Activated CD4-positive, alpha-beta T cell treated with anti-CD3 and anti-CD28 coated beads, Interleukin-2, amount 50 U/mL, for 24 hours (primary cell): ENCODE data around the gene CDH4.

ENCODE experiments used
- DNase-seq, 2 donors: peaks; one replicate each; pipeline ENCODE4 v3.0.0-alpha.2; 2020; ENCODE audit warnings: low read depth in 1 of 2, low spot score in 1 of 2

The CDH4 gene

GRCh38 chr20:61861858-61862257, 609.8 kb downstream of the CDH4 start:
- no peak for DNase-seq

DNA sequence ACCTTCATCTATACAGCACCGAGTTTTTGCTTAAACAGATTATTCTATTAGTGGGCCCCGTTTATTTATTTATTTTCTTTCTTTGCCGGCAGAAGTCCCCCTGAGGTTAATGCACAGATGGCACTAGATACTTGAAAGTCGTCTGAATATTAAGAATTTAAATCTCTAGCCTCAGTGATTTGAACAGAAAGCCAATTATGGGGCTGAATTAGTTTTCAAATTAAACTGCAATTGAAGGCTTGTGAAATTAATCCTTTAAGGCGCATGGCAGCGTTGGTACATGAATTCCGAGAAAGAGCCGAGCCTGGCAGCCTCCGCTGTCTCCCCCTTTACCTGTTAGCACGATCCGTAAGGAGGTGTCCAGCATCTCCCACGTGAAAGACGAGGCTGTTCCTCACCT, 610.8 kb downstream of the CDH4 start:
- no peak for DNase-seq

- DNase-seq = no peak
Measured at GRCh38 chr20:61864481-61864880, 612.4 kb downstream of the CDH4 start.

DNA sequence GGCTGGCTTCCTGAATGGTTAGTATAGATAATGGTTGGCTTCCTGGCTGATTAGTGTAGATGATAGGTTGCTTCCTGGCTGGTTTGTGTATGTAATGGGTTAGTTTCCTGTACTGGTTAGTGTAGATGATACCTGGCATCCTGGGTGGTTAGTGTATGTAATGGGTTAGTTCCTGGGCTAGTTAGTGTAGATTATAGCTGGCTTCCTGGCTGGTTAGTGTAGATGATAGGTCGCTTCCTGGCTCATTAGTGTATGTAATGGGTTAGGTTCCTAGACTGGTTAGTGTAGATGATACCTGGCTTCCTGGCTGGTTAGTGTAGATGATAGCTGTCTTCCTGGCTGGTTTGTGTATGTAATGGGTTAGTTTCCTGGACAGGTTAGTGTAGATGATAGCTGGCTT, 613.3 kb downstream of the CDH4 start:
- no peak for DNase-seq

GRCh38 chr20:61866165-61866564, 614.1 kb downstream of the CDH4 start:
- no peak for DNase-seq

GRCh38 chr20:61868006-61868405, 615.9 kb downstream of the CDH4 start:
- no peak for DNase-seq

DNA sequence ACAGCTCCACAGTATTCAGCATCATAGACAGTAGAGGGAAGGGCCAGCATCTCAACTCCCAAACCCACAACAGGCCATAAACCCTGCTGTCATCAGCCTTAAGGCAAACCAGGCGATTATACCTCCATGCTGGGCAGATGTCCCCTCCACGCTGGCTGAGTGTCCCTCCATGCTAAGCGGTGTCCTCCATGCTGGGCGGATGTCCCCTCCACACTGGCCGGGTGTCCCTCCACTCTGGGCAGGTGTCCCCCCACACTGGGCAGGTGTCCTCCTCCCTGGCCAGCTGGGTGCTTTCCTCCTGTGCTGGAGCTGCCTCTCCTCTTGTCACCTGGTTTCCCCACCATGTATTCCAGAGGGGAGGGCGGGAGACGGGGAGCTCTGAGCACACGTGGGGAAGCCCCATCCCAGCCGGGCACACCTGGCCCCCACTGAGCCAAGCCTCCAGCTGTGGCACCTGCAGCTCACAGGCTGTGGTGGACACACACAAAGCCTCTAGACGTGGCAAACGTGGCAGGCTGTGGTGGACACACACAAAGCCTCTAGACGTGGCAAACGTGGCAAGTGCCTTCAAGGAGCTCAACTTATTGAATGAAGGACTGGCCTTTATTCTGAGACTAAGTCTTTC, 616.5 kb downstream of the CDH4 start:
- DNase-seq = no peak

- DNase-seq = no peak
Measured at GRCh38 chr20:61869750-61870507, 617.9 kb downstream of the CDH4 start.

DNA sequence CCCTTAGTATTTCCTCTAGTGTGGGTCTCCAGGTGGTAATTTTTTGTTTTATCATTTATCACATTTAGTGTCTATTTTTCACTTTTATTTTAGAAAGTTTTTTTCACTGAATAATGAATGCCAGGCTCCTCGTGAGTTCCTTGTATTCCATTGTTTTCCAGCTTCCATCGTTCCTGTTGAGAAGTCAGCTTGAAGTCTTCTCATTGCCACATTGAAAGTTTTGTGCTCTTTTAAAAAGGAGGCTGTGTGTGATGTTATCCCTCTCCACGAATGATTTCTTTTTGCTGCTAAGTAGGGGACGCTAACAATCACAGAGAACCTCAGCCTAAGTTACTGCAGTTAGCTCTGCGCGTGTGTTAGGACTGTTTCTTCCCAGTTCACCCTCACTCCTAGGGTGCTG, 619.1 kb downstream of the CDH4 start:
- DNase-seq = no peak

GRCh38 chr20:61871913-61872312, 619.9 kb downstream of the CDH4 start:
- DNase-seq = no peak

GRCh38 chr20:61872371-61872900, 620.4 kb downstream of the CDH4 start:
- DNase-seq = no peak

GRCh38 chr20:61873651-61874420, 621.8 kb downstream of the CDH4 start:
- DNase-seq = no peak

DNA sequence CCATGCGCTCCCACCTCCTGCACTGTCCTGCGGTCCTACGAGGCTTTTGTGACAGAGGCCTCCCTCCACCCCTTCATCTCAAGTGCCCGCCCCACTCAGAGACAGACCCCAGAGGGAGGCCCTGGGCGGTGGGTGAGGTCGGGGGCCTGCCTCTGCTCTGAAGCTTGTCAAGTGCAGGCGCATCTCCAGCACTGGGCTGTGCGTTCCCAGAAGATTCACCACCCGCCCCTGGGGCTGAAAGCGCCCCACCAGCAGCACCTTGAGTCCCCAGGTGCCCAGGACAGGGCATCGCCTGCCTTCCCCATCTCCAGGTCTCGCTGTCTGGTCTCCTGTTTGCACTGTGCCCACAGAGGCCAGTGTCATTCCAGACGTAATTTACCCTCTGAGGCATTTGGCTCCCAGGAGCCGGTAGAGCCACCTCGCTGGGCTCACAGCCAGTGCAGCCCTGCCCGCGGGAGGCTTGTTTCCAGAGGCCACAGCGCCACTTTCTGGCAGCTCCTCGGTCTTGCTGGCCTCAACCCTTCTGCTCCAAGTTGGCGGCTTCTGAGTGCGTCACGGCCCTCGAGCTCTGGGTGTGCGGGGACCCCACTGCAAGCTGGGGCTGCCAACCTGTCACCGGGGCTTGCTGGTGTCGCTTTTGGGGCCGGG, 622.5 kb downstream of the CDH4 start:
- DNase-seq = no peak

DNA sequence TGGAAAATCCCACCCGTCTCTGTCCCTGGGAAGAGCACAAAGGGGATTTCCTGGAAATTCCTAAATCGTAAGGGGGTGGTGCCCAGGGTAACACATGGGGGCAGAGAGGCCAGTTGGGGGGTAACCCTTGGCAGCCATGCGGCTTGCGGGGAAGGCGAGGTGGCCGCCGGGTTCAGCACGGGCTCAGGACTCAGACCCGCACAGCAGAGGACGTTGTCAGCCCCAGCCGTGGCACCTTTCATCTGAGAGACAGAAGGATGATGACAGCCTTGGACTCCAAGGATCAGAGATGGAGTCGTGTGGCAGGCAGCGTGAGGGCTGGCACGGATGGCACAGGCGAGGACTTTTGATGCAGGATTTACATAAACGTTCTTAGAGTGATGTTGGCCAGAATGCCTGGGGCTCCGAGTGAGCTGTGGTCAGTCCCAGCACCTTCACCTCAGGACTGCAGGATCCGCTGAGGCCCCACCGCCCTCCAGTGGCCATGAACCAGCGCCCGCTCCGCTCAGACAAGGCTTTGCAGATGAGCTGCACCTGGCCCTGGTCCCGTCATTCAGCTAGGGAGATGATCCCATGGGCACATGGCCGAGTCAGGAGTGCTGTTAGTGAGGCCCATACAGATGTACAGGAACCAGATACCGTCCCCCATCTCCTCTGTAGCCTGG, 623.3 kb downstream of the CDH4 start:
- DNase-seq = no peak

GRCh38 chr20:61875996-61876395, 623.9 kb downstream of the CDH4 start:
- DNase-seq = no peak

GRCh38 chr20:61876952-61877728, 625.1 kb downstream of the CDH4 start:
- DNase-seq = no peak

- no peak for DNase-seq
Measured at GRCh38 chr20:61877776-61878477, 625.9 kb downstream of the CDH4 start.

DNA sequence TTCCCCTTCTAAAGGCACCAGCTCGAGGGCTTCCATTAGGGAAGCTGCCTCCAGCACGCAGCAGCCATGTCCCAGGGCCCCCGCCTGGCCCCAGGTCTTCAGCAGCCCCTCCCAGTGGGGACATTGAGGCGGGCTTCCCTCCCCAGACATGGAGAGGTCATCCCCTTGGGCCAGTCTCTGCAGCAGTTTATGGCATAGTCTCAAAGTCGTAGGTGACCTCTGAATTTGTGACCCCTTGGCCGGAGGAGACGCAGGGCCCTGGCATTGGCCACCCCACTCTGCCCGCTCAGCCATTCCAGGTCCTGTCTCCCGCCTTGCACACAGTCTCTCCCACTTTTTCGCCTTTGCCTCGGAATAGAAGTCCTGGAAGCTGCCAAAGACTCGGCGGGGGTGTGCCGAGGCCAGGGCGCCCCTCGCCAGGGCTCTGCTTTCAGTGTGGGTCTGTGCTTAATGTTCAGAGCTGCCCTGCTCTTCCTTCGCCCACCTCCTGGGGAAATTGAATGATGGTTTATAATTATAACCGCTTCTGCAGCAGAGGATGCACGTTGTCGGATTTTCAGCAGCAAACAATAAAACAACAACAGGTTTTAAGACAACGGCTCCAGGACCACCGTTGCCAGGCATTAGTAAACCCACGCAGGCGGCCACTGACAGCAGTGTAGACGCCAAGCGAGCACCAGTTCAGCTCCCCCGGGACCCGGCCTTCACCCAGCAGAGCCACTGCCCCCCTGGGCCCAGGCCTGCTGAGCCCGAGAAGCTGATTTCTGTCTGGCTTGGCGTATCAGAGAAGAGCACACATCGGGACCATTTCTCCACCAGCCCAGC, 626.6 kb downstream of the CDH4 start:
- no peak for DNase-seq

DNA sequence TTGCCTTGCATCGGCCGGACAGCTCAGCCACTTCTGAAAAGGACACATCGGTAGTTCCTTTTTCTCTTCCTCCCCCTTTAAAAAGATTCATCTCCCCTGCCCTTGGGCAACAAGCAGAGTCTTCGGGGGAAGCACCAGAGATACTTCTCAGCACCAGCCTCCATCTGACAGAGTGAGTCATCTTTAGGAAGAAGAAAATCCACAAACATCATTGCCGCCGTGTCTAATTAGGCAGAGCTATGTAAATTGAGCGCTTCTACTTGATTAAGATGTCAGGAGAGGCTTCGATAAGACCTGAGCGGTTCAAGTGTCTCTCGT, 627.2 kb downstream of the CDH4 start:
- no peak for DNase-seq
